HG03520 (cell line): ENCODE measurements around the gene NPIPB6.
"Not testable (repeated sequence)": the region's sequence is repeated elsewhere in the genome, so short reads cannot be mapped to it uniquely, and the experiment has no call there.

Source experiments
- ATAC-seq: cut with Tn5 transposase; IDR thresholded peaks from one replicate; pipeline ENCODE4 v1.9.1; 2021; ENCODE audit warnings: mild to moderate bottlenecking, moderate library complexity; ENCODE audit not compliant: unreplicated experiment

NPIPB6 gene

DNA sequence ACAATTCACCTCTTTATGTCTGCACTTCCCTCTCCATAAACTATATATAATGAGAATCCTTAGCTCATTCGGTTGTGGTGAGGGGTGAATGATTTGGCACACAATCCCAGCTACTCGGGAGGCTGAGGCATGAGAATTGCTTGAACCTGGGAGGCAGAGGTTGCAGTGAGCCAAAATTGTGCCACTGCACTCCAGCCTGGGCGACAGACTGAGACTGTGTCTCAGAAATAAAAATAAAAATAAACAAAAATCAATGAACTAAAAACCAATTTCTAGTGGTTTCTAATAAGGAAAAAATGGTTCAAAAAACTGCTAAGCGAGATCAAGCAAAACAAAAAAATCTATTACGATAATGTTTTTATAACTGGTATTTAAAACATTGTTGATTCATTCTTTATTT lies at the start of gene NPIPB6:
TSS of gene NPIPB6 (minus strand) at position 101 of the 400 bp plus-strand sequence. CDS start 686 bp downstream, outside the sequence.
- not testable (repeated sequence) for ATAC-seq

DNA sequence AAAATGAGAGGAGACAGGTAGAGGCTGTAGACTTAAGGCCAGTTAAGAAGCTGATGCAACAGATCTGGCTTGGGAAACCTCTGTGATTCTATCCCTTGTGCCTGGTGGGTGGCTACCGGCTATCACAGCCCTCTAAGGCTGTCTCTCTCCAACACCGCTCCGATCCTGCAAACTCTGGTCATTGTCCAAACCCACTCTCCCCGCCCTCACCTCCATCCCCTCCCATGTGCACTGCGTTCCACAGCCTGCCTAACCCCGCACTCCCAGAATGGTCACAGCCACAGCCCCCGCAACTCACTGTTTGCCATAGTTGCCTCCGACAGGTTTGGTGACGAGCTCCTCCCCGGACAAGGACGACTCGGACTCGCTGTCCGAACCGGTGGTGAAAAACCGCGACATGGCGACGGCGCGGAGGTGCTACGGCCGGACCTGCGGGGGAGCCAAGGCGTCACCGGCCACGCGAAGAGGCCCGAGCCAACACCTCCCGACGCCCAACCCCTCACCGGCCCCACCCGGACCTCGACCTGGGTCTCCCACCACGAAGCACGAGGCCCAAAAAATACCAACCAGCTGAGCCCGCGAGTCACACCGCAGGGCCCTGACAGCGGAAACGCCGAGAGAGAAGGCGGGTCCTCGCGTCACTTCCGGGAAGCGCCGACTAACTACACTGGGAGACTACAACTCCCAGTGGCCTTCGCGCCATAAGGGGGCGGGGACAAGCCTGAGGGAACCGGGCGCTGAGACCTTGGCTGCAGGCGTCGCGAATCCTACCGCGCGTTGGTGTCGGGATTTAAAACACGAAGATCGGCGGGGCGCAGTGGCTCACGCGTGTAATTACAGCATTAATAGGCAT lies 40.1 kb upstream of the NPIPB6 start, which contains the start of gene EIF3CL:
TSS of gene EIF3CL (minus strand) at position 622 of the 853 bp plus-strand sequence. CDS start at position 399, 223 bp downstream.
- peak; percentile 88 for ATAC-seq

DNA sequence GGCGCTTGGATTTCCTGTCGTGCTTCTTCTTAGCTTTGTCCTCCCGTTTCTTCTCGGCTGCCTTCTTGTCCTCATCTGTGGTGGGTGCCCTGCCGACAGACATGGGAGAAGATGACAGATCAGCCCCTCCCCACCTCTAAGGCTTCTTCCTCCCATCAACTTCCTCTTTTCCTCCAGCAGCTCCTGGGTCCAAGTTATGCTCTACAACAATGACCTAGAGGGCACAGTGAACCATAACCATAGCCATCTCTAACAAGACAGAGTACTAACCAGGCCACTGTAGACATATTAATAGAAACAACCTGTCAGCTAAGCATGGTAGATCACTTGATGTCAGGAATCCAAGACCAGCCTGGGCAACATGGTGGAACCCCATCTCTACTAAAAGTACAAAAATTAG lies 28.7 kb upstream of the NPIPB6 start:
- not testable (repeated sequence) for ATAC-seq

DNA sequence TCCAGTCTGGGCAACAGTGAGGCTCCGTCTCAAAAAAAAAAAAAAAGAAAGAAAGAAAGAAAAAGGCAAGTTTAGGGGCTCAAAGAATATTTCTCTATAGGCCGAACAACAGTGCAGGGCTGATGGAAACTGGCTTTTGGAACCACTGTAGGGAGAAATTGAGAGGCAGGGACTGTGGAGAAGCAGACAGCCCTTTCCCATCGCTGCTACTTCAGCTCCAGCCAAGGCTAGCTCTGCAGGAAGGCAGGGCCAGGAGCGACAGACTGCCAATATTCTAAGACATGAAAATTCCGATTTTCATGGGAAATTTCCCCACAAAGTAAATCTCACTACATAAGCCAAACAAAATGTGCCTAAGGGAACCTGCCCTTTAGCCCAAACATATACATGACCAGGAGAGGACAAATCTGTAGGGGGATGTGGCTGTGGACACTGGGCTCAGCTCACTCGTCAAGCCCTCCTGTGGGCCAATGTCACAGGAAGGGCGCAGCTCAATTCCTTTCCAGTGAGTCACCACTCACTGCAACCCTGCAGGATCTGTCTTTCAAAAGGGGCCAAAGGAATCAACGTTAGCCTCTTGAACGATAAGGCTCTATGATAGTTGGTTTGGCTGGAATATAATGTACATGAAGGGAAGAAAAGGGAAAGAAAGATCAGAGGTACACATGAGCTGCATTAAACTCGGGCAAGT lies 19.0 kb upstream of the NPIPB6 start:
- not testable (repeated sequence) for ATAC-seq

DNA sequence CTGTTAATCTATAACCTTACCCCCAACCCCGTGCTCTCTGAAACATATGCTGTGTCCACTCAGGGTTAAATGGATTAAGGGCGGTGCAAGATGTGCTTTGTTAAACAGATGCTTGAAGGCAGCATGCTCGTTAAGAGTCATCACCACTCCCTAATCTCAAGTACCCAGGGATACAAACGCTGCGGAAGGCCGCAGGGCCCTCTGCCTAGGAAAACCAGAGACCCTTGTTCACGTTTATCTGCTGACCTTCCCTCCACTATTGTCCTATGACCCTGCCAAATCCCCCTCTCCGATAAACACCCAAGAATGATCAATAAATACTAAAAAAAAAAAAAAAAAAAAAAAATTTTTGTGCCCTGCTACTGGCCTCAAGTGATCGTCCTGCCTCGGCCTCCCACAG lies 14.5 kb upstream of the NPIPB6 start:
- not testable (repeated sequence) for ATAC-seq

DNA sequence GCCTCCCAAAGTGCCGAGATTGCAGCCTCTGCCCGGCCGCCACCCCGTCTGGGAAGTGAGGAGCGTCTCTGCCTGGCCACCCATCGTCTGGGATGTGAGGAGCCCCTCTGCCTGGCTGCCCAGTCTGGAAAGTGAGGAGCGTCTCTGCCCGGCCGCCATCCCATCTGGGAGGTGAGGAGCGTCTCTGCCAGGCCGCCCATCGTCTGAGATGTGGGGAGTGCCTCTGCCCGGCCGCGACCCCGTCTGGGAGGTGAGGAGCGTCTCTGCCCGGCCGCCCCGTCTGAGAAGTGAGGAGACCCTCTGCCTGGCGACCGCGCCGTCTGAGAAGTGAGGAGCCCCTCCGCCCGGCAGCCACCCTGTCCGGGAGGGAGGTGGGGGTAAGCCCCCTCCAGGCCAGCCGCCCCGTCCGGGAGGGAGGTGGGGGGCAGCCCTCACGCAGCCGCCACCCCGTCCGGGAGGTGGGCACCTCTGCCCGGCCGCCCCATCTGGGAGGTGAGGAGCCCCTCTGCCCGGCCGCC lies 13.9 kb upstream of the NPIPB6 start:
- not testable (repeated sequence) for ATAC-seq

DNA sequence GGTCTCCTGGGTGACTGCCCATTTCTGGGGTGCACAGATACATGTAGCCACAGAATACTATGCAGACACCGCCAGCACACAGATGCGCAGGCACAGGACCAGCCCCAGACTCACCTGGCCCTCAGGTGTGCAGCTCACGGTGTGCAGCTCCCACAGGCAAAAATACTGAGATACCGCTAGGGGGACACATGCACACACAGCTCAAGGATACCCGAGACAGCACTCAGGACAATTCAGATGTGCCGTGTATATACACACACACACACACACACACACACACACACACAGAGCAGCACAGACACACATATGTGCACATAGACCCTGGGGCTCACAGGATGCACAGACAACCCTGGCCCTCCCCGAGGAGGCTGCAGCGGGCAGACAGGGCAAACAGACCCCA lies 11.8 kb upstream of the NPIPB6 start:
- not testable (repeated sequence) for ATAC-seq

DNA sequence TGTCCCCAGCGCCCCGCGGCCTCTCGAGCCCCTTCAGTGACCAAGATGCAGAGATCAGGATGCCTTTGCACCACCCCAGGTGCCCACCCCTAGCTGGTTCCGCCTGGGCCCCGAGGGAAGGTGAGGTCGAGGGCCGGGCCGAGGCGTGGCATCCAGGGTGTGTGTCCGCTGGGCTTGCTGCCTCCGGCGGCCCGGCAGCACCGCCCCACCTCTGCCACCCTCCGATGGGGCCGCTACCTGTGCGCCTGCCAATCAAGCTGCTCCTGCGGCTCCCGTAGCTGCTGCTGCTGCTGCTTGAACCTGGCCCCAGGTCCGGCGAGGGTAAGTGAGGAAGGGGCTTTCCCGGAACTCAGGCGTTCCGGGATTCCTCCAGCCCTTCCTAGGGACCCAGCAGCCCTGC lies 11.0 kb upstream of the NPIPB6 start:
- ATAC-seq: not testable (repeated sequence)

DNA sequence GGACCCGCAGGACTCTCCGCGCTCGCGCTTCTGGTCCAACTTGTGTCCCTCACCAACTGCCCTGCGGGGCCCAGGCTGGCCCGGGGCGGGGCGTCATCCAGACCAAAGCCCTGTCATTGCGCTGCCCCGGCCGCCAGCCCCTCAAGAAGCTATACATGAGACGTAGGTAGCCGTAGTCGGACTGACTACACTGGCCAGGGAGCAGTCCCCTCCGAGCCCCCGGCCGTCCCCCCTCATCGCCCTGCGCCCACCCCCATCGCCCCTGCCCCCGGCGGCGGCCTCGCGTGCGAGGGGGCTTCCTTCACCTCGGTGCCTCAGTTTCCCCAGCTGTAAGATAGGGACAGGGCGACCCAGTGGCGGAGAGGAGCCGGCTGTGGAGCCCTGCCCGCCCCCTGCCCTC lies 4.6 kb upstream of the NPIPB6 start:
- not testable (repeated sequence) for ATAC-seq

DNA sequence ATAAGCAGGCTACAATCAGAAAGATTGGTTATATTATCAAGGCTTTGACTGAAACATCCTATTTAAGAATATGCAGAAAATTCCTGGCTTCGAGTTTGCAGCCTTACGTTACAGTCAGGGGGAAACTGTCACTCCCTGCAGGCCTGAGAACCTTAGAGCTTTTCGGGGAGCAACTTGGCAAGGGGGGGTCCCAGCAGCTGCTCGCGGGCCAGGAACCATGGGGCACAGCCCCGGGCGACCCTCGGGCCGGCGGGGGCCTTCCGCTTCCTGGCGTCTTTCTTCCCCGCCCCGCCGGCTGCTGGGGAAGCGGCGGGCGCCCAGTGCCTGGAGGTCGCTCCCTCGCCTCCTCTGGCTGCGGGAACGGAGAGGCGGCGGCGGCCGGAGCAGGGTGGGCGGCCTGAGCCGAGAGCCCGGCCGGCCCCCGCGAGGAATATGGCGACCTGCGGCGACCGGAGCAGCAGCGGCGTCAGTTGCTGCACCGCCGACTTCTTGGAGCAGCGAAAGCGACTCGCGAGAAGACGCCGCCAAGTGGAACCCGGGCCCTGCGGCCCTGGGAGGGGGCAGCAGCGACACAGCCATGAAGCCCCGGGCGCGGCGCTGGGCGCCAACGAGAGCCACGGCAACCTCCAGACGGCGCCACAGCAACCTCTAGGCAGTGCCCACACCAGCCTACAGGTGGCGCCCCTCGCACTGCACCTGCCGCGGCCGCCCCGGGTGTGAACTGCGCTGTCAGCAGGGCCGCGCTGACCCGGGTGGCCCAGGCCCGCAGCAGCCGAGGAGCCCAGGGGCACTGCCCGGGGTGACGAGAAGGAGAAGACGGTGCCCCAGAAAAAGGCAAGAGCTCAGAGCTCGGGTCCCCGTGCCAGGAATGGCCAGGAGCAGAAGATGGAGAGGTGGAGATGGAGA lies 1.2 kb upstream of the NPIPB6 start:
- ATAC-seq: peak; percentile 91

DNA sequence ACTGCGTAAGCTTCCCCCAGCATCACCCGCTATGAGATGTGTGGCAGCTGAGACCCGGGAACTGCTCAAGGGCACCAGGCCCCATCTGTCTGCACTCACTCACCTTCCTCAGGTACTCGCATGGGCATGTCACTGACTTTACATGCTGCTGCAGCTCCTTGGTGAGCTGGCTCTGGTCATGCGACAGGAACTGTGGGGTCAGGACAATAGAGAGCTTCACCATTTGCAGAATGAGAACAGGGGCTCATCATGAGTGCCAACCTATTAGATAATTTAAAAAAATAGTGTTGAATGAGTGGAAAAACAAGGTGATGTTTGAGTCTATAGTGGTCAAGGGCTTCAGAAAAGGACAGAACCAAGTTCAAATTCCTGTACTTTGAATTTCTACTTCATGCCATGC lies 708 bp downstream of the NPIPB6 start:
- ATAC-seq: not testable (repeated sequence)

DNA sequence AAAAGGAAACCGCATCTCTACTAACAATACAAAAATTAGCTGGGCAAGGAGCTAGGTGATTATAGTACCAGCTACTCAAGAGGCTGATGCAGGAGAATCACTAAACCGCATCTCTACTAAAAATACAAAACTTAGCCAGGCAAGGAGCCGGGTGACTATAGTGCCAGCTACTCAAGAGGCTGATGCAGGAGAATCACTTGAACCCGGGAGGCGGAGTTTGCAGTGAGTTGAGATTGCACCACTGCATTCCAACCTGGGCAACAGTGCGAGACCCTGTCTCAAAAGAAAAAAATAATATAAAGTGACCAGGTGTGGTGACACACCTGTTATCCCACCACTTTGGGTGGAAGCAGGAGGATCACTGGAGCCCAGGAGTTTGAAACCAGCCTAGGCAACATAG lies 25.1 kb downstream of the NPIPB6 start:
- ATAC-seq: not testable (repeated sequence)

DNA sequence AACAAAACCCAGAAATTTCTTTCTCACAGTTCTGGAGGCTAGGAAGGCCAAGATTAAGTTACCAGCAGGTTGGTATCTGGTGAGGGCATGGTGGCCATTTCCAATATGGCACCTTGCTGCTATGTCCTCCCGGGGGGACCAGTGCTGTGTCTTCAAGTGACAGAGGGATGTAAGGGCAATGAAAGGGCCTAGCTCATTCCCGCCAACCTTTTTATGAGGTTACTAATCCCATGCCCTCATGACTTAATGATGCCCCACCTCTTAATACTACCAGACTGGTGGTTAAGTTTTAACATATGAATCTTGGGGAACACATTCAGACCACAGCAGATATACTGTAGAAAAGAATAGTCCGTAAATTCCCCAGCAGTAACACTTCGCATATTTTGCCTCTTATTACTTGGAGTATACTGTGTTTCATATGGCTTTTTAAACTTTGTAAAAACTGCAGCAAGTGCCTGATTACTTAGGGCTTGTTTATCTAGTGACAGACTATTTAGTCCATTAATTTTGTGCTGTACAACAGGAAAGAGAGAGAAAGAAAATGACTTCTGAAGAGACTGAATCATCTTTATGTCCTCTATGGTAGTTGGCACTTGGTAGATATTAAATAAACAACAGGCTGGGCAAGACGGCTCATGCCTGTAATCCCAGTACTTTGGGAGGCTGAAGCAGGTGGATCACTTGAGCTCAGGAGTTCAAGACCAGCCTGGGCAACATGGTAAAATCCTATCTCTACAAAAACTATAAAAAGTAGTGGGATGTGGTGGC lies 26.2 kb downstream of the NPIPB6 start:
- ATAC-seq: not testable (repeated sequence)

DNA sequence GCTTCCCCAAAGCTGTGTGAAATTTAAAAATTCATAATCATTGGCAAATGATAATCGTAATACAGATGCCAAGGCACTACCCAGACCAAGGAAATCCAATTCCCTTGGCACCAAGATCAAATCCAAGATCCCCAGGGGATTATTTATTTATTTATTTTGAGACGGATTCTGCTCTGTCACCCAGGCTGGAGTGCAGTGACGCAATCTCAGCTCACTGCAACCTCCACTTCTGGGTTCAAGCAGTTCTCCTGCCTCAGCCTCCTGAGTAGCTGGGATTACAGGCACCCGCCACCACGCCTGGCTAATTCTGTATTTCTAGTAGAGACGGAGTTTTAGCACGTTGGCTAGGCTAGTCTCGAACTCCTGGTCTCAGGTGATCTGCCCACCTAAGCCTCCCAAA lies 27.6 kb downstream of the NPIPB6 start:
- ATAC-seq: not testable (repeated sequence)

DNA sequence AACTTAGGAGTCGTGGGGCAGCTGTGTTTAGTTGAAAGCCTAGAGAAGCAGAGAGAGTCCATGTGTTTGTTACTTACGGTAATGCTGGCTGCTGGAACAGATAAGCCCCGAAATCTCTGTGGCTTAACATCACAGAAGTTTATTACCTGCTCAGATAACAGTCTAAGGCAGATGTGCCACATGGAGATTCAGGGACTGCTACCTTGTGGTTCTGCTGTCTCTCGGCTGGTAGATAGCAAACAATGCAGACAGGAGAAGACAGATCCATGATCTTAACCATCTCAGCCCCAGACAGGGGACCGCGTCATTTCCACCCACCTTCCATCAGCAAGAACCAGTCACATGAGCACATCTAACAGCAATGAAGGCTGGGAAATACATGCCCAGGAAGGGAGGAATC lies 30.7 kb downstream of the NPIPB6 start:
- ATAC-seq: not testable (repeated sequence)

DNA sequence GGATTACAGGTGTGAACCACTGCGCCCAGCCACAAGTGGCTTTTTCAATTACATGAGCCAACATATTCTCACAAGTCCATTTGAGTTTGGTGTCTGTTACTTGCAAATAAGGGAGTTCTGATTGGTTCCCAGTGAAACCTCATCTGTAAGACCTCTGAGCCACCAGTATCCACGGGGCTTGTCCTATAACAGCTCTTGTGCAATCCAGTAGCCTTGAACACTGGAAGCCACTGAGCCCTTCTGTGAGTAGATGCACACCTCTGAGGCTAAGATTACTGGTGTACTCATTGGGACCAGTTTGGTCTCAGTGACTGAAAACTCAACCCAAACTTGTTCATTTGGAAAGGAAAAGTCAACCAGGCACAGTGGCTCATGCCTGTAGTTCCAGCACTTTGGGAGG lies 32.3 kb downstream of the NPIPB6 start:
- ATAC-seq: not testable (repeated sequence)

DNA sequence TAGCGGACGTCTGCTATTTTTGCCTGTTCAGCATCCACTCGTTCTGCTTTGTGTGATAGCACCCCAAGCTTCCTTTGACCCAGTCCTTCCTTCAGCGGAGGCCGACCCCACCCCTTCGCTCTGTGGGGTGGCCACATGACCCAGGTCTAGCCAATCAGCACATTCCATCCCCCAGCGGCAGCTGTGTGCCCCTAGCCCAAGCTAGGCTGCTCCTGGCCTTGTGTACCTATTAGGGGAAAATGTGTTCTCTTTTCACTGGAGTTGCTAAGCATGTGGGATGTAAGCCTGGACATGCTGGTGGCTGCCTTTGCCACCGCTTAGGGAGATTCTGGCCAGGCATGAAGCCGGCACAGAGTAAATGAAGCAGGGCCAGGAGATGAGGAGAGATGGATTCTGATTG lies 33.1 kb downstream of the NPIPB6 start:
- not testable (repeated sequence) for ATAC-seq

DNA sequence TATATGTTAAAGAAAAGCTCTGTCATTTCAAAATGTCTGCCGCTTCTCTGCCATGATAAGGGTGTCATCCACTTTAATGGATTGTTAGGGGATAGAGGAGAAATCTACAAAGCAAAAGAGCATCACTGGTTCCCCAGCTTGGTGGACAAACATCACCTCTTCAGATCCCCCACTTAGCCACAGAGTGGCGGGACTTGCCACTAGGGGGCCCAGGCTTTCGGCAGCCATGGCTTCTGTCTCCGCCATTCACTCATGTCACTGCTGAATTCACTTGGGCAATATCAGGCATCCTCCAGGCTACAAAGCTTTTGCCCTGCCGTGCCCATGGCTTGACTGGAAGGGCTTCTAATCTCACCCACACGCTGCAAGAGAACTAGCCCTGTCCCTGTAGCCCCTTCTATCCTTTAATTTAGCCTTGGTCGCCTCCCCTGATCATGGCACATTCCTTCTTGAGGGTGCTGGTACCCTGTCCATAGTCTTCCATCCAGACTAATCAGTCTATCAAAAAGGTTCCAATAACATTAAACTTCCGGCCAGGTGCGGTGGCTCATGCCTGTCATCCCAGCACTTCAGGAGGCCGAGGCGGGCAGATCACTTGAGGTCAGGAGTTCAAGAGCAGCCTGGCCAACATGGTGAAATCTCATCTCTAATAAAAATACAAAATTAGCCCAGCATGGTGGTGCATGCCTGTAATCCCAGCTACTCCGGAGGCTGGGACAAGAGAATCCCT lies 36.3 kb downstream of the NPIPB6 start:
- ATAC-seq: no peak

DNA sequence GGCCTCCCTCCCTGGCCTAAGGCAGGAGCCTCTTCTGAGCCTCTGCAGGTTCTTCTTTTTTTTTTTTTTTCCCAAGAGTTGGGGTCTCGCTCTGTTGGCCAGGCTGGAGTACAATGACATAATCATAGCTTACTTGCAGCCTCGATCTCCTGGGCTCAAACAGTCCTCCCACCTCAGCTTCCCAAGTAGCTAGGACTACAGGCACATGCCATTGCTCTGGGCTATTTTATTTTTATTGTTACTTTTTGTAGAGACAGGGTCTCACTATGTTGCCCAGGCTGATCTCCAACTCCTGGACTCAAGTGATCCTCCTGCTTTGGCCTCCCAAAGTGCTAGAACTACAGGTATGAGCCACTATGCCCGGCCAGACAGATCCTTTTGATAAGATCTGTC lies 38.4 kb downstream of the NPIPB6 start:
- no peak for ATAC-seq
